HG03432 (cell line): Measurements from ENCODE around the gene TBC1D22A.
"Not testable (repeated sequence)": the region's sequence is repeated elsewhere in the genome, so short reads cannot be mapped to it uniquely, and the experiment has no call there.

Experiments
- ATAC-seq: cut with Tn5 transposase; IDR thresholded peaks from one replicate; pipeline ENCODE4 v1.9.1; 2021; ENCODE audit warnings: mild to moderate bottlenecking, moderate library complexity; ENCODE audit not compliant: unreplicated experiment

The TBC1D22A gene

GRCh38 chr22:46966495-46966845, 204.0 kb downstream of the TBC1D22A start:
- no peak for ATAC-seq

- ATAC-seq = no peak
Observed at GRCh38 chr22:46966846-46967245, 204.4 kb downstream of the TBC1D22A start.

GRCh38 chr22:46967445-46968358, 205.3 kb downstream of the TBC1D22A start:
- ATAC-seq = no peak

GRCh38 chr22:46968359-46968740, 205.9 kb downstream of the TBC1D22A start:
- no peak for ATAC-seq

GRCh38 chr22:46968848-46969247, 206.4 kb downstream of the TBC1D22A start:
- ATAC-seq = no peak

GRCh38 chr22:46969491-46969890, 207.0 kb downstream of the TBC1D22A start:
- peak; percentile 92 for ATAC-seq

GRCh38 chr22:46969961-46970360, 207.5 kb downstream of the TBC1D22A start:
- peak; percentile 28 for ATAC-seq

- ATAC-seq = no peak
Observed at GRCh38 chr22:46970411-46971098, 208.1 kb downstream of the TBC1D22A start.

GRCh38 chr22:46971099-46971763, 208.8 kb downstream of the TBC1D22A start:
- no peak for ATAC-seq

- no peak for ATAC-seq
Observed at GRCh38 chr22:46971764-46972125, 209.3 kb downstream of the TBC1D22A start.

GRCh38 chr22:46972256-46972655, 209.8 kb downstream of the TBC1D22A start:
- no peak for ATAC-seq

GRCh38 chr22:46972901-46973831, 210.7 kb downstream of the TBC1D22A start:
- ATAC-seq = no peak

- ATAC-seq = no peak
Observed at GRCh38 chr22:46974077-46974476, 211.6 kb downstream of the TBC1D22A start.

- no peak for ATAC-seq
Observed at GRCh38 chr22:46974631-46975585, 212.5 kb downstream of the TBC1D22A start.

- ATAC-seq = no peak
Observed at GRCh38 chr22:46976143-46976542, 213.7 kb downstream of the TBC1D22A start.

- no peak for ATAC-seq
Observed at GRCh38 chr22:46976598-46976997, 214.1 kb downstream of the TBC1D22A start.

GRCh38 chr22:46977656-46978343, 215.3 kb downstream of the TBC1D22A start:
- ATAC-seq = no peak

- ATAC-seq = not testable (repeated sequence)
Observed at GRCh38 chr22:46978668-46979067, 216.2 kb downstream of the TBC1D22A start.

GRCh38 chr22:46979506-46979905, 217.1 kb downstream of the TBC1D22A start:
- ATAC-seq = no peak
